Measurements from ENCODE around the gene HSPA12A.

DNA sequence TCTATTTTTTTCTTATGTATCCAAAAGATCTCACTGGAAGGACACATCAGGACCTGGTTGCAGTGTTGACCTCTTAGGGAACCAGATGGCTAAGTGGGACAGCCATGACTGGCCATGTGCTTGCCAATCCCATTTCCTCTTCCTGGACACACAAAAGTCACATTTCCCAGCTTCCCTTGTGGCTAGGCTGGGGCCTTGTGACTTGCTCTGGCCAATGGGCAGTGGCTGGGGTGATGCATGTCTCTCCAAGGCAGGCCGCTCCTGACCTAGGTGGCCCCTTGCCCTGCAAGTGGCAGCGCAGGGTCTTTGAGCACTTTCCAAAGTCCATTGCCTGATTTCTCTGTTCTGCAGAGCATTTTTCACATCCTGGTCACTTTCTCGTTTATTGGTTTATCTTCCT is 41.7 kb upstream of the HSPA12A start:
- TF ChIP-seq POLR2A (IDR thresholded peaks at IDR 0.05) (no peak), EP300 (IDR thresholded peaks at IDR 0.05) (no peak)
- TF ChIP-seq, protein P1, sequence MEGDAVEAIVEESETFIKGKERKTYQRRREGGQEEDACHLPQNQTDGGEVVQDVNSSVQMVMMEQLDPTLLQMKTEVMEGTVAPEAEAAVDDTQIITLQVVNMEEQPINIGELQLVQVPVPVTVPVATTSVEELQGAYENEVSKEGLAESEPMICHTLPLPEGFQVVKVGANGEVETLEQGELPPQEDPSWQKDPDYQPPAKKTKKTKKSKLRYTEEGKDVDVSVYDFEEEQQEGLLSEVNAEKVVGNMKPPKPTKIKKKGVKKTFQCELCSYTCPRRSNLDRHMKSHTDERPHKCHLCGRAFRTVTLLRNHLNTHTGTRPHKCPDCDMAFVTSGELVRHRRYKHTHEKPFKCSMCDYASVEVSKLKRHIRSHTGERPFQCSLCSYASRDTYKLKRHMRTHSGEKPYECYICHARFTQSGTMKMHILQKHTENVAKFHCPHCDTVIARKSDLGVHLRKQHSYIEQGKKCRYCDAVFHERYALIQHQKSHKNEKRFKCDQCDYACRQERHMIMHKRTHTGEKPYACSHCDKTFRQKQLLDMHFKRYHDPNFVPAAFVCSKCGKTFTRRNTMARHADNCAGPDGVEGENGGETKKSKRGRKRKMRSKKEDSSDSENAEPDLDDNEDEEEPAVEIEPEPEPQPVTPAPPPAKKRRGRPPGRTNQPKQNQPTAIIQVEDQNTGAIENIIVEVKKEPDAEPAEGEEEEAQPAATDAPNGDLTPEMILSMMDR (IDR thresholded peaks at IDR 0.05): no peak
